ENCODE measurements around the gene CSNK1G1.
"Not testable (repeated sequence)": the region's sequence is repeated elsewhere in the genome, so short reads cannot be mapped to it uniquely, and the experiment has no call there.

Gene CSNK1G1

DNA sequence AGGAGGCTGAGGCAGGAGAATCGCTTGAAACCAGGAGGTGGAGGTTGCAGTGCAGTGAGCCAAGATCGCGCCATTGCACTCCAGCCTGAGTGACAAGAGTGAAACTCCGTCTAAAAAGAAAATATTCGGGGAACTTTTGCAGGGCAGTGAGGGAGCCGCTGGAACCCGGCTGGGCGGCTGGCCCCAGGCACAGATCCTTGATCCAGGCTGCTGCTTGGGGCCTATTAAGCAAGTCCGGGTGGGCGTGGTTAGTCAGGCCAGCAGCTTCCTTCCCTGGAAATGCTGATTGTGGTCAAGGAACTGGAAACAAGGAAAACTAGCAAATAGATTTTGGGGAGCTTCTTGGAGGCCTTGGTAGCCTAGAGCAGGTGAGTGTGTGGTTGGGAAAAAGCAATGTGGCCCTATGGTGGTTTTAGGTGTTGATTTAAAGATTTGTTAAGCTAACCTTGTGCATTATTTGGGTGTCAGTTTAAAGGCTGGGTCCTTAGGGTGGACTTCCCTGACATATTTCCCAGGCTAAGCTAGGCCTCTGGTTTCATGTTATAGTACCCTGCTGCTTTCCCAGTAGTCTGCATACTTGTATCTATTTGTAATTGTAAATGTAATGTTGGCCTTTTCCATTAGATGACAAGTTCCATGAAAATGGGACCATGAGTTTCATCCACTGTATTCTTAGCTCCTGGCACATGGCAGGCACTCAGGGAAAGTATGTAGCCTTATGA, 222.2 kb downstream of the CSNK1G1 start:
- no peak for DNase-seq (ENCODE audit: low read depth)

DNA sequence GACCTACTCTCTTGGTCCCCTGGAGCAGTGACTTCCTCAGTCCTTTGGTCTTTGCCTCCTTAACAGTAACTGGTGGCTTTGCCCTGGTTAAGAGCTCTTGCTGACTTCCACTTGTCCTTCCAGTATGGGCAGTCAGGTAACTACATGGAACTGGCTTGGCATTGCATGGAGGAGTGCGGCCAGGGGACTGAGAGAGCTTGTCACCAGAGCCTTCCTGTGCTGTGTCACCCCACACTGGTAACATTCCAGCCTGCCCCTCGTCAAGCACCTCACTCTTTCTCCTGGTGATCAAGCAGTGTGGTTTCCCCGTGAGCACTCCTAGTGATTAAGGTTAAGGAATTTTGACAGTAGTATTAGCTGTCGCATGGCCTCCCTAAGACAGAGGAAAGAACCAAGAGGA, 223.8 kb downstream of the CSNK1G1 start:
- DNase-seq (ENCODE audit: low read depth): no peak

DNA sequence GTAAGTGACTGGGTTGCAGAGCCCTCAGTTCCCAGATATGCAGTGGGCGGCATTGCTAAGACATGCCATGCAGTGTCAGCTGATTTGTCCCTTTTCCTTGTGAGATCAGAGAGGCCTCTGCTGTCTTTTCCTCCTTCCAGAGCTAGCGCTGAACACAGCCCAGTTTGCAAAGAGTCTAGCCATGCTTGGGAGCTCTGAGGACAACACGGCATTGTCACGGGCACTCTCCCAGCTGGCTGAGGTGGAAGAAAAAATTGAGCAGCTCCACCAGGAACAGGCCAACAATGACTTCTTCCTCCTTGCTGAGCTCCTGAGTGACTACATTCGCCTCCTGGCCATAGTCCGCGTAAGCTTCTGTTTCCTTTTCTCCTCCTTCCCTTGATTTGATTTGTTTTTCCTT, 224.4 kb downstream of the CSNK1G1 start:
- DNase-seq (ENCODE audit: low read depth): no peak

DNA sequence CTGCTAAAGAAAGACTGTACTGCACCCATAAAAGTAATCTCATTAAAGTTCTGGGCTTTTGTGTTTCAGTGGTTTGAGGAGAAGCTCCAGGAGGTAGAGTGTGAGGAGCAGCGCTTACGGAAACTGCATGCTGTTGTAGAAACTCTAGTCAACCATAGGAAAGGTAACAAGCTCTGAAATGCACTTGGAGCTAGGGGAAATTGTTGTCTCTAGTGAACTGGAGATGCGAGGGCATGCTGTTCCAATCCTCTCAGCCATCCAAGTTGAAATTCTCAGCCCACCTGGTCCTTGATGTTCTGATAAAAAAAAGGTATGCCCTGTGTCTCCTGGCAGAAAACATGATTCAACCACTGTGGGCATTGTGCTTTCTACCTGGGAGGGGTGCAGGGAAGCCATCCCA, 225.8 kb downstream of the CSNK1G1 start:
- no peak for DNase-seq (ENCODE audit: low read depth)

DNA sequence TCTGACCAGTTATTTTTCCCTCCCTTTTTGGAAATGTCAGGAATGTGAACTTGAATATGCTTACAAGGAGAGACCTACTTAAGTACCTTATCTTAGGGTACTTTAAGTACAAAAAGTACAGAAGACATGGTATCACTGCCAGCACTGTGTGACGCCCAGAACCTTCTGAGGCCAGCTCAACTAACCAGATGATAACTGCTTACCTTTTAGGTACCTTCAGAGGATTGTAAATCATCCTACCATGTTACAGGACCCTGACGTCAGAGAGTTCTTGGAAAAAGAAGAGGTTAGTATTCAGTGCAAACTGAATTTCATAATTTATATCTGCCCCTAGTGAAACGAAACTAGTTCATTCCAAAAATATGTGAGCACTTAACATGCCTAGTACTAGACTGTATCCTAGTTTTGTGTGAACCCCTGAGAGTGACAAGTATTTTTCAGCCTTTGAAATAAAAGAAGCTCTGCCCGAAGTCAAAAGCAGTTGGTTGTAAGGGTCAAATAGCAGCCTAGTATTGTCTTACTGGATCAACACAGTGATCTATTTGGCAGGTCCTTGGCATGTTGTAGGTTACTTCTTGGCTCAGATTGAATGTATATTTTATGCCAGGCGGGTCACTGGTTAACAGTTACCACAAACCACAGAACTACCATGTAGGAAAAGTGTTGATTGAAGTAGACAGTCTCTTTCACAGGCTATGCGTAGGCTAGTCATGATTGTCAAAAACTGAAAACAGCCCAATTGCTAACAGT, 228.3 kb downstream of the CSNK1G1 start:
- DNase-seq (ENCODE audit: low read depth): no peak

DNA sequence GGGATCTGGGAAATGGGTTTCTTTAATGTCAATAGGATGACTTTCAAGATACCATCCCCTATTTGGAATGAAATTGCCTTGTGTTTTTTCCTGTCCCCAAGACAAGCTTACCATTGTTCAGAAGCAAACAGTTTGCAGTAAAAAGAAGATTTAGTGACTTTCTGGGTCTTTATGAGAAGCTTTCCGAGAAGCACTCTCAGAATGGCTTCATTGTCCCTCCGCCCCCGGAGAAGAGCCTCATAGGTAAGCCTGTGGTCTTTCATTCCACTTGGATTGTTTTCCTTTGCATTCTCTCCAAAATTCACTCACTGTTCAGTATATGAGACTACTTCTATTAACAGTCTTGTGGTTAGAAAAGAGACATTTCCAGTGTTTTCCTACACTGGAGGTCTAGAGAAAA, 230.0 kb downstream of the CSNK1G1 start:
- no peak for DNase-seq (ENCODE audit: low read depth)

DNA sequence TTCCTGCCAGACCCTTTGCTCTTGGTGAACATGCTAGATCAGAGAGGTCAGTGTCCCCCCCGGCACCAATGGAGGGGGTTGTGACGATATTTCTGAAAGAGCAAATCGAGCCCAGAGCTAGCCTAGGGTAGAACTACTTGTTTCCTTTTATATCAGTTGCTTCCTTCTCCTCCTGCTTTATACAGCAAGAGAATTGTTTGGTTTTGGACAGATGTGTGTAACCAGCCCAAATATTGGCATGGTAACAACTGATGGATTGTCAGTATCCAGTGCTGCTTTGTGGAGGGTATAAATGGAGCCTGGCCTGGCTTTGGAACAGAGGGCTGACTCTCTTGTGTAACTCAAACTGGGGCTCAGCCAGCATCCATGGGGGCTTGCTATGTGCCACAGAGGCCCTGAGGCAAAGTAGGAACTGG, 233.0 kb downstream of the CSNK1G1 start:
- no peak for DNase-seq (ENCODE audit: low read depth)

DNA sequence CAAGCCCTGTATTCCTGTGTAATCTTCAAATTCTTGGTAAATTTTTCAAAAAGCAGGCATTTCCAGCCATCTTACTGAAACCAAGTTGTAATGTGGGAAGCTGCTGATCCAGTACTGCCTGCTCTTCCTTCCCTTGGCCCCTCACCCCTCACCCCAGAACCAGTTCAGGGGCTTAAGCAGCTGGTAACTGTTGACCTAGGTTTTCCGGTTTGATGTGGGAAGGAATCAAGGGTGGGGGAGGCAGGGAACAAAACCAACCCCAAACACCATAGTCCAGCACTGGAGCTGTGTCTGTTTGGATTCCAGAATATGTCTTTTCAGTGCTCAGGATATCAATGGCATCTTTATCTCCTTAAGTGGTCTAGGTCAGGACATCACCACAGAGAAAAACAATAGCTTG, 233.5 kb downstream of the CSNK1G1 start:
- no peak for DNase-seq (ENCODE audit: low read depth)

DNA sequence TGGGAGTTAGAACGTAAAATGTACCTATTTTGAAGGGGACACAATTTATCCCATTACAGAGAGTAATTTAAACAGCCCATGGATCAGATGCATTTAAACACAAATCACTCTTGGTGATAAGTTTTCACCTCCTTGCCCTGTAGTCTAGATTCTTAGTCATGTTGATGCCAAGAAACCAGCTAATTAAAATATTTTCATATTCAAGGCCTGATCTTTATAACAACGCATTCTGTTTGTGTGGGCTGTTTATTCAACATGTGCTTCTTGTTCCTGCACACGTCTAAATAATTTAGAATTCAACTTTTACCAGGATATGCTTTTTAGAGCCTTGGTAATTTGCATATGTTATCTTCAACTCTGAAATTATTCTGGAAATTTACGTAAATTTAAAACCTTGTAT, 234.4 kb downstream of the CSNK1G1 start:
- DNase-seq (ENCODE audit: low read depth): no peak

DNA sequence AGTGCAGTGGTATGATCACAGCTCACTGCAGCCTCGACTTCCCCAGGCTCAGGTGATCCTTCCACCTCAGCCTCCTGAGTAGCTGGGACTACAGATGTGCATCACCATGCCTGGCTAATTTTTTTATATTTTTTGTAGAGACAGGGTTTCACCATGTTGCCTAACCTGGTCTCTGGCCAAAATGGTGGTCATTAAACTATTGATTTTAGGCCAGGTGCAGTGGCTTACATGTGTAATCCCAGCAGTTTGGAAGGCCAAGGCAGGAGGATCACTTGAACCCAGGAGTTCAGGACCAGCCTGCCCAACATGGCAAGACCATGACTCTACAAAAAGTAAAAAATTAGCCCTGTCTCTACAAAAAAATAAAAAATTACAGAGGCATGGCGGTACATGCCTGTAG, 235.7 kb downstream of the CSNK1G1 start:
- DNase-seq (ENCODE audit: low read depth): not testable (repeated sequence)

DNA sequence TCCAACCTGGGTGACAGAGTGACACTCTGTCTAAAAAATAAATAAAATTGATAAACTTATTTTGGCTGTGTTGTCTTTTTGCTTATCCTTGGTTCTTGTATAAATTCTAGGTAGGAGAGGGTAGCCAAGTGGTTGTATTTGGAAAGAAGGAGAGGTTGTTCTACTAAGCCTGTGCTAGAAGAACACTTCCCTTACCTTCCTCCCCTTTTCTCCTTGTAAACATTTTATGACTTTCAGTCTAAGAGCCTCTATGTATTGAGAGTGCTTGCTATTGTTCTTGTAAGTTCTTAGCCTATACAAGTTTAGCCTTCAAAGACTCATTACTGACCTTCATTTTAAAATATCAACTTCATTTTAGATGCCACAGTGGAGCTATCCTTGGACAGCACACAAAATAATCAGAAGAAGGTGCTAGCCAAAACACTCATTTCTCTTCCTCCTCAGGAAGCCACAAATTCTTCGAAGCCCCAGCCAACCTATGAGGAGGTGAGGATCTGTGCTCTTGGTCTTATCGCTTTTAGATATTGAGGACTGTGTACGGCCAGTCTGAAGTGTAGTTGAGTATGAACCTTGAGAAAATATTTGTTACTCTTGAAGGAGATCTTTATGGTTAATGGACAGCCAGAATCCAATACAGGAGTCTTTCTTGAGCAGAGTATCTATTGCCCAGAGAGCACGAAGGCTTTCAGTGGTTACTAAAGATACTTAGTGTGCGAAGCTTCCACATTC, 238.1 kb downstream of the CSNK1G1 start:
- no peak for DNase-seq (ENCODE audit: low read depth)

Measured in activated T-cell treated with anti-CD3 and anti-CD28 coated beads for 1 hour (primary cell).